ENCODE results near the gene ANGPTL7. TPM values are rescaled to one million over a fixed set of nuclear protein-coding genes. Genes with fewer than 3 reads are reported as not detected.

The ANGPTL7 gene
- polyA plus RNA-seq, 4 donors, result 0.73 TPM; not detected in 3

DNA sequence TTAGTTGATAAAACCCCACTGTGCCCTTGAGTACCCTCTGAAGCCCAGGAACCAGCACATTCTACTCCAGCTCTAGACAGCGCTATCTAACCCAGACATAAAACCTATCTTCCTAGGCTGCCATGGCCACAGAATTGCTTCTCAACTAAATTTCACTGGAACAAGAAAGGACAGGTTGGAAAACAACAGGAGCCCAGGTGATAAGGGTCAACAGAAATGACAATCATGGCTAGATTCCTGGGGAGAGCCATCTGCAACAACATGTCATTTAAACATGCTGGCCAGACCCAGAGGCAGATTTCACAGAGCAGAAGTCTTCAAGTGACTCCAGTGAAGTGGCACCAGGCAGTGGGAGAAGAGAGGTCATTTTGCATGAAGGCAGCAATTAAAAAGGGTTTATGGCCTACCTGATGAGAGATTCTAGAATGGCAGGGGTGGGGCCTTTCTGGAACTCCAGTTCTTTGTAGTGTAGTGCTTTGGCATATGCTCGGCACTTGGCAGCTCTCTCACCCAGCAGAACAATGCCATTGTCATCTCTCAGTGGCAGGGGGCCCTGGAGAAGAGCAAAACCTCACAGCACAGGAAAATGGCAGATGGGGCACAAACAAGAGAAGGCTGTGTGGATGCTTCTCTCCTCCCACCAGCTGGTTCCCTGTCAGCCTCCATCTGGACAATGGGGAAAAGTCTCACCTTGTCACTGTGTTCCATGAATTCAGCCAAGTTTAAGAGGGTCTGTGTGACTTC is 9.9 kb downstream of the ANGPTL7 start:
- Histone ChIP-seq H3K27me3 (ENCODE audit: control insufficient read depth in 3 of 3, insufficient read depth in 3 of 3, low read length in 3 of 3) (no peaks in the 10 kb centered on the region), H3K4me3 (ENCODE audit: low read depth in 1 of 3, low read length in 3 of 3) (no peak overlapping the region), H3K9me3 (ENCODE audit: control insufficient read depth in 2 of 2, insufficient read depth in 1 of 2, low read depth in 1 of 2, low read length in 1 of 2) (no peaks in the 10 kb centered on the region), H3K4me1 (ENCODE audit: control insufficient read depth in 3 of 3, insufficient read depth in 2 of 3, low read depth in 1 of 3, low read length in 2 of 3) (no peaks in the 10 kb centered on the region), H3K27ac (ENCODE audit: low read depth in 1 of 3, low read length in 2 of 3) (no peak overlapping the region), H3K36me3 (ENCODE audit: control insufficient read depth in 3 of 3, insufficient read depth in 2 of 3, low read depth in 1 of 3, low read length in 3 of 3) (peaks cover 20 to 47% (median 23%) of the 10 kb centered on the region in 3 donors)
- no peak for FAIRE-seq
- DNase-seq, result no peak
- WGBS, 3 donors, result 79 to 89% (median 88%) methylated on average over 2 of the region's 2 CpGs

GRCh38 chr1:11204396-11205190 is 15.4 kb downstream of the ANGPTL7 start:
- no peaks in the 10 kb centered on the region for H3K4me1 ChIP-seq (ENCODE audit: control insufficient read depth in 3 of 3, insufficient read depth in 2 of 3, low read depth in 1 of 3, low read length in 2 of 3)
- no peak overlapping the region for H3K27ac ChIP-seq (ENCODE audit: low read depth in 1 of 3, low read length in 2 of 3)
- H3K27me3 ChIP-seq (ENCODE audit: control insufficient read depth in 3 of 3, insufficient read depth in 3 of 3, low read length in 3 of 3), result no peaks in the 10 kb centered on the region
- H3K36me3 ChIP-seq (ENCODE audit: control insufficient read depth in 3 of 3, insufficient read depth in 2 of 3, low read depth in 1 of 3, low read length in 3 of 3), result peaks cover 11 to 46% (median 24%) of the 10 kb centered on the region in 3 donors
- no peak for DNase-seq
- FAIRE-seq, result no peak
- H3K4me3 ChIP-seq (ENCODE audit: low read depth in 1 of 3, low read length in 3 of 3), result no peak overlapping the region
- 93 to 96% (median 94%) methylated on average over 11 of the region's 11 CpGs for whole genome bisulfite sequencing, 3 donors
- H3K9me3 ChIP-seq (ENCODE audit: control insufficient read depth in 2 of 2, insufficient read depth in 1 of 2, low read depth in 1 of 2, low read length in 1 of 2), result no peaks in the 10 kb centered on the region

- peaks cover 25 to 57% (median 32%) of the 10 kb centered on the region in 3 donors for H3K36me3 ChIP-seq (ENCODE audit: control insufficient read depth in 3 of 3, insufficient read depth in 2 of 3, low read depth in 1 of 3, low read length in 3 of 3)
- H3K4me3 ChIP-seq (ENCODE audit: low read depth in 1 of 3, low read length in 3 of 3), result no peak overlapping the region
- no peak for FAIRE-seq
Observed at GRCh38 chr1:11207898-11208611, 18.9 kb downstream of the ANGPTL7 start.

DNA sequence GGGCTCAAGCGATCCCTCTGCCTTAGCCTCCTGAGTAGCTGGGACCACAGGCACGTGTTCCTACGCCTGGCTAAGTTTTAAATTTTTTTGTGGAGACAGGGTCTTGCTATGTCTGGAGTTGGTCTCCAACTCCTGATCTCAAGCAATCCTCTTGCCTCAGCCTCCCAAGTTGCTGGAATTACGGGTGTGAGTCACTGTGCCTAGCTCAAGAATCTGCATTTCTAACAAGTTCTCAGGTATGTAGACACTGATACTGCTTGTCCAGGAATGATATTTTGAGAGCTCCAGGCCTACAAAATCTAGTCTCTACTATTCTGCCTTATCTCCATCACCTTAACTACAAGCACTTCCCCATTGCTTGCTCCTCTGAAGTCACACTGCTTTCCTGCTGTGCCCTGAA is 22.3 kb downstream of the ANGPTL7 start:
- Histone ChIP-seq H3K36me3 (ENCODE audit: control insufficient read depth in 3 of 3, insufficient read depth in 2 of 3, low read depth in 1 of 3, low read length in 3 of 3) (peaks cover 40 to 52% (median 41%) of the 10 kb centered on the region in 3 donors), H3K9me3 (ENCODE audit: control insufficient read depth in 2 of 2, insufficient read depth in 1 of 2, low read depth in 1 of 2, low read length in 1 of 2) (no peaks in the 10 kb centered on the region), H3K4me3 (ENCODE audit: low read depth in 1 of 3, low read length in 3 of 3) (no peak overlapping the region), H3K27ac (ENCODE audit: low read depth in 1 of 3, low read length in 2 of 3) (no peak overlapping the region), H3K27me3 (ENCODE audit: control insufficient read depth in 3 of 3, insufficient read depth in 3 of 3, low read length in 3 of 3) (no peaks in the 10 kb centered on the region), H3K4me1 (ENCODE audit: control insufficient read depth in 3 of 3, insufficient read depth in 2 of 3, low read depth in 1 of 3, low read length in 2 of 3) (no peaks in the 10 kb centered on the region)
- DNase-seq (no peak), FAIRE-seq (no peak)
- 97% methylated on average over 4 of the region's 4 CpGs for WGBS, 3 donors

More at GRCh38 chr1:11207898-11208611, 18.9 kb downstream of the ANGPTL7 start:
- WGBS, 3 donors, result 85 to 89% (median 88%) methylated on average over 6 of the region's 6 CpGs
- Histone ChIP-seq H3K27ac (ENCODE audit: low read depth in 1 of 3, low read length in 2 of 3) (no peak overlapping the region), H3K27me3 (ENCODE audit: control insufficient read depth in 3 of 3, insufficient read depth in 3 of 3, low read length in 3 of 3) (no peaks in the 10 kb centered on the region), H3K9me3 (ENCODE audit: control insufficient read depth in 2 of 2, insufficient read depth in 1 of 2, low read depth in 1 of 2, low read length in 1 of 2) (no peaks in the 10 kb centered on the region), H3K4me1 (ENCODE audit: control insufficient read depth in 3 of 3, insufficient read depth in 2 of 3, low read depth in 1 of 3, low read length in 2 of 3) (no peaks in the 10 kb centered on the region)
- DNase-seq, result no peak

DNA sequence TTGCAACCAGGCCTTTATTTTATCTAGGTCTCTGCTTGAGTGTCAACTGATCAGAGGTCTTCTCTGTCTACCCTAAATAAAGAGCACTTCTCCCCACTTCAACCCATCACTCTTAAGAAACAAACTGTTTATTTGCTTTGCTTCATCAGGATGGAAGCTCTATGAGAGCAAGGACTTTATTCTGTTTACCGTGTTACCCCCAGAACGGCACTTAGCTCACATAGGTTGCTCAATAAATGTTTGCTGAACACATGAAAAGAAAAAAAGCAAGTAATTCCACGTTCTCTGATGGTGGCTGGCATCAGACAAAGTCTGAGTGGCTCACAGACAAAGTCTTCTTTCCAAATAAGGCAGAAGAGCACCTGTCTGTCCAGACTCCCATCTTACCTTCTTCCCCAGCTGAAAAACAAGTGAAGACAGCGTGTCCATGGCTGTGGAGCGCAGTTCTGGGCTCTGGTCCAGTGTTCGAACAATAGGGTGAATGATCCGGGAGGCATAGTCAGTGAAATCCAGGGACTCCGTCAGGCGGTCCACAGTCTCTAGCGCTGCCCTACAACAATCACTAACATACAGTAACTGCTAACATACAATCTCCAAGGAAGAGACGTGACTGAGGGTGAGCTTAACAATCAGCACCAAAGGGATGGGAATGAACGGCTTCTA is 22.9 kb downstream of the ANGPTL7 start:
- no peak overlapping the region for H3K4me3 ChIP-seq (ENCODE audit: low read depth in 1 of 3, low read length in 3 of 3)
- H3K27ac ChIP-seq (ENCODE audit: low read depth in 1 of 3, low read length in 2 of 3), result no peak overlapping the region
- H3K9me3 ChIP-seq (ENCODE audit: control insufficient read depth in 2 of 2, insufficient read depth in 1 of 2, low read depth in 1 of 2, low read length in 1 of 2), result no peaks in the 10 kb centered on the region
- peaks cover 40 to 48% (median 41%) of the 10 kb centered on the region in 3 donors for H3K36me3 ChIP-seq (ENCODE audit: control insufficient read depth in 3 of 3, insufficient read depth in 2 of 3, low read depth in 1 of 3, low read length in 3 of 3)
- no peaks in the 10 kb centered on the region for H3K4me1 ChIP-seq (ENCODE audit: control insufficient read depth in 3 of 3, insufficient read depth in 2 of 3, low read depth in 1 of 3, low read length in 2 of 3)
- WGBS, 3 donors, result 94 to 97% (median 96%) methylated on average over 12 of the region's 12 CpGs
- no peaks in the 10 kb centered on the region for H3K27me3 ChIP-seq (ENCODE audit: control insufficient read depth in 3 of 3, insufficient read depth in 3 of 3, low read length in 3 of 3)
- FAIRE-seq, result no peak
- no peak for DNase-seq

DNA sequence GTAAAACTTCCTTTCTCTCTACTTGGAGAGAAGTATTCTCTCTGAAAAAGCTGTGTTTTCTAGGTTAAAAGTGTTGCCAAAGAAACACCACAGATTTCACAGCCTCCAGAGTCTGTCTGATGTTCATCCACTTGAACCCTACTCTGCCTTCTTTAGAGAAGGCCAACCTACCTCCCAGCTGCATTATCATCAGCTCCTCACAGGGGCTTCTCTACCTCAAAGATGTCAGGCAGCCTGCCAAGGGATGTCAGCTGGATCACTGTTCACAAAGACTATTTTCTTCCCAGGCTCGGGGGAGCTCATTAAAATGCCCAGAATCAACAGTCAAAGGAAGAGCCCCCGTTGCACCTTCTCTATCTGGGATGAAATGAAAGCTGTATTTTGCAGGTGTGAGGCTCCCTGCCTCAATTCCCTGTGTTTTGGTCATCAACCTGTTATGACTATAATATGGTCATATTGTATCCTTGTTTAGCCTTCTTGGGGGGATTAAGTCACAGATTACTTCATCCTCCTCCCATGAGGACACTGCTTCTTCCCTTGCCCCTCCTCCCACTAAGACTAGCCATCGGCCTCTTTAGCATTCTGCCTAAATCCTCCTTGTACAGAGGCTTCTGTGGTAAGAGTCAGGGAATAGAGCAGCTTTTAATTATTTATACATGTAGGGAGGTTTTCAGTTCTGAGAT is 25.7 kb downstream of the ANGPTL7 start:
- FAIRE-seq (no peak), DNase-seq (no peak)
- Histone ChIP-seq H3K4me1 (ENCODE audit: control insufficient read depth in 3 of 3, insufficient read depth in 2 of 3, low read depth in 1 of 3, low read length in 2 of 3) (no peaks in the 10 kb centered on the region), H3K27ac (ENCODE audit: low read depth in 1 of 3, low read length in 2 of 3) (no peak overlapping the region), H3K9me3 (ENCODE audit: control insufficient read depth in 2 of 2, insufficient read depth in 1 of 2, low read depth in 1 of 2, low read length in 1 of 2) (no peaks in the 10 kb centered on the region), H3K4me3 (ENCODE audit: low read depth in 1 of 3, low read length in 3 of 3) (no peak overlapping the region), H3K27me3 (ENCODE audit: control insufficient read depth in 3 of 3, insufficient read depth in 3 of 3, low read length in 3 of 3) (no peaks in the 10 kb centered on the region), H3K36me3 (ENCODE audit: control insufficient read depth in 3 of 3, insufficient read depth in 2 of 3, low read depth in 1 of 3, low read length in 3 of 3) (peaks cover 29 to 44% (median 37%) of the 10 kb centered on the region in 3 donors)
- 72 to 95% (median 81%) methylated on average over 3 of the region's 3 CpGs for WGBS, 3 donors

DNA sequence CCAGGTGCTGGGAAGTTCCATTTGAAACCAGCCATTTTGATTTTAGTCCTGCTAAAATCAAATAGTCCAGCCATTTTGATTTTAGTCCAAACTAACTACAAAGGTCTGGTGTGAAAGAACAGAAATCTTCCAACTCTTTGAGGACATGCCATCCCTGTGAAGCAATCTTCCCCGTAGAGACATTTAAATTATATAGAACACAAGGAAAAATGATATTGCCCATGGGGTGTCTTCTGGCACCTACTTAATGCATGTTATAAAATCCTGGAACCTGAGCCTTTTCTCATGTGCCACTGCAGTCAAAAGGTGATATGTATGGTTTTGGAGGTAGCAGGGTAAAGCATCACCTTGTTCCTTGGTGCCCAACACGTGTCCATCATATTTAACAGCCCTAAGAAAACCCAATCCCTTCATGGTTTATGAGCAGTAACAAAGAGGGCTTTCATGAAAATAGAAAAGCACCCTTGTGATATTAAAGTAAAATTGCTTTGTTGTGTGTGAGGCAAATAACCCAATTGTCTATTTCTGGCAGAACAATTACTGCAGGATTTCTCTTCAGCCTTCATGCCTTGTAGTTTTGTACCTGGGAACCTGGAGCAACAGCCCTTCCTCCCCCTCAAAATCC is 26.3 kb downstream of the ANGPTL7 start:
- Histone ChIP-seq H3K9me3 (ENCODE audit: control insufficient read depth in 2 of 2, insufficient read depth in 1 of 2, low read depth in 1 of 2, low read length in 1 of 2) (no peaks in the 10 kb centered on the region), H3K4me1 (ENCODE audit: control insufficient read depth in 3 of 3, insufficient read depth in 2 of 3, low read depth in 1 of 3, low read length in 2 of 3) (no peaks in the 10 kb centered on the region), H3K36me3 (ENCODE audit: control insufficient read depth in 3 of 3, insufficient read depth in 2 of 3, low read depth in 1 of 3, low read length in 3 of 3) (peaks cover 29 to 37% (median 37%) of the 10 kb centered on the region in 3 donors), H3K27ac (ENCODE audit: low read depth in 1 of 3, low read length in 2 of 3) (no peak overlapping the region), H3K4me3 (ENCODE audit: low read depth in 1 of 3, low read length in 3 of 3) (no peak overlapping the region), H3K27me3 (ENCODE audit: control insufficient read depth in 3 of 3, insufficient read depth in 3 of 3, low read length in 3 of 3) (no peaks in the 10 kb centered on the region)
- no peak for DNase-seq
- WGBS, 3 donors, result 91 to 97% (median 94%) methylated on average over 2 of the region's 2 CpGs
- FAIRE-seq, result no peak
